WI38 (cell line): Measurements from ENCODE around the gene CFAP221.

Experiments
- H3K4me3 ChIP-seq: 2 replicates; pipeline ENCODE4 v1.5.1; 2011; ENCODE audit warnings: low read depth, mild to moderate bottlenecking, control low read depth, low read length
- TF ChIP-seq, protein P1 (sequence below): IDR thresholded peaks from 2 replicates; pipeline ENCODE4 v1.5.1; 2012; ENCODE audit warnings: low read depth, mild to moderate bottlenecking, control low read depth, low read length

Gene CFAP221

DNA sequence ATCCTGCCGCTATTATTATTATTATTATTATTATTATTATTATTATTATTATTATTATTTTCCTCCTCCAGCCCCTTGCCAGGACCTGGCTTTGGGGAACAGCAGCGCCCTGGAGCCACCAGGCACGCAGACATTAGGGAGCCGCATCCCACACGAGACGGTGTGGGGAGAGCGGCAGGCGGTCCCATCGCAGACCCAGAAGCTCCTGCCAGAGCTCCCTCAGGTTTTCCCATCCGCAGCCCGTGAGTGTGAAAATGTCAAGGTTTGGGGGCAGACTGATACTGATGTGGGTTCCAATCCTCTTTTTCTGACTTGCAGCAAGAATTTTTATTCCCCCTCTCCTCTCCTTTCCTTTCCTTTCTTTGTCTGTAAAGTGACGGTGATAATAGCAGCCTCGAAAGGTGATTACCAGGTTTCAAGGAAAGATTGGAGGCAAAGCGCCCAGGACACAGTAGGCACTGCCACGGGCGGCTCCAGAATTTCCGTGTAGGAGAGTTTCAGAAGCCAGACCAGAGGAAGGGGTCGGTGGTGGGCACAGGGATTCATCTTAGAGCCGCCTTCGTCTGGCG is 20.8 kb upstream of the CFAP221 start:
- TF ChIP-seq, protein P1, sequence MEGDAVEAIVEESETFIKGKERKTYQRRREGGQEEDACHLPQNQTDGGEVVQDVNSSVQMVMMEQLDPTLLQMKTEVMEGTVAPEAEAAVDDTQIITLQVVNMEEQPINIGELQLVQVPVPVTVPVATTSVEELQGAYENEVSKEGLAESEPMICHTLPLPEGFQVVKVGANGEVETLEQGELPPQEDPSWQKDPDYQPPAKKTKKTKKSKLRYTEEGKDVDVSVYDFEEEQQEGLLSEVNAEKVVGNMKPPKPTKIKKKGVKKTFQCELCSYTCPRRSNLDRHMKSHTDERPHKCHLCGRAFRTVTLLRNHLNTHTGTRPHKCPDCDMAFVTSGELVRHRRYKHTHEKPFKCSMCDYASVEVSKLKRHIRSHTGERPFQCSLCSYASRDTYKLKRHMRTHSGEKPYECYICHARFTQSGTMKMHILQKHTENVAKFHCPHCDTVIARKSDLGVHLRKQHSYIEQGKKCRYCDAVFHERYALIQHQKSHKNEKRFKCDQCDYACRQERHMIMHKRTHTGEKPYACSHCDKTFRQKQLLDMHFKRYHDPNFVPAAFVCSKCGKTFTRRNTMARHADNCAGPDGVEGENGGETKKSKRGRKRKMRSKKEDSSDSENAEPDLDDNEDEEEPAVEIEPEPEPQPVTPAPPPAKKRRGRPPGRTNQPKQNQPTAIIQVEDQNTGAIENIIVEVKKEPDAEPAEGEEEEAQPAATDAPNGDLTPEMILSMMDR: no peak
- no peak overlapping the region for H3K4me3 ChIP-seq

GRCh38 chr2:119523952-119524694 is 20.1 kb upstream of the CFAP221 start, which contains the start of gene SCTR:
SCTR (minus strand) TSS chr2:119524483; CDS start chr2:119524226, 257 bp downstream.
- no peak within 1 kb of the TSS for H3K4me3 ChIP-seq
- TF ChIP-seq, protein P1: no peak

GRCh38 chr2:119525614-119526013 is 18.6 kb upstream of the CFAP221 start:
- TF ChIP-seq, protein P1: no peak
- H3K4me3 ChIP-seq: no peak overlapping the region

DNA sequence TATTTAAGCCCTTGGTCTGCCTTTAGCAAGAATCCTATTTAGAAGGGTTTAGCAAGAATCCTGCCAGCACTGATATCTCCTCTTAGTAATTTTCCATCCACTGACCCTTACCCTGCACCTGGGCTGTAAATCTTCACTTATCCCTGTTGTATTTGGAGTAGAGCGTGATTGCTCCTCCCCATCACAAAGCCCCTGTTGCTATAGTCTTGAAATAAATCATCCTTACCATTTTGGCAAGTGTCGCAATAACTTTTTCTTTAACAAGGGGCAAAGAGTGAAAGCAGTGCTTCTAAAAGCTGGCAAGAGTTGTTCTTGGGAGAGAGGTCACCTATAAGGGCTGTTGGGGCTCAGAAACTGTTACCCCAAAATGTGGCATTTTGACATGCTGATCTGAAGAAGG is 16.2 kb upstream of the CFAP221 start:
- H3K4me3 ChIP-seq: no peak overlapping the region
- TF ChIP-seq, protein P1: no peak

GRCh38 chr2:119531292-119531691 is 13.0 kb upstream of the CFAP221 start:
- TF ChIP-seq, protein P1: no peak
- H3K4me3 ChIP-seq: no peak overlapping the region

DNA sequence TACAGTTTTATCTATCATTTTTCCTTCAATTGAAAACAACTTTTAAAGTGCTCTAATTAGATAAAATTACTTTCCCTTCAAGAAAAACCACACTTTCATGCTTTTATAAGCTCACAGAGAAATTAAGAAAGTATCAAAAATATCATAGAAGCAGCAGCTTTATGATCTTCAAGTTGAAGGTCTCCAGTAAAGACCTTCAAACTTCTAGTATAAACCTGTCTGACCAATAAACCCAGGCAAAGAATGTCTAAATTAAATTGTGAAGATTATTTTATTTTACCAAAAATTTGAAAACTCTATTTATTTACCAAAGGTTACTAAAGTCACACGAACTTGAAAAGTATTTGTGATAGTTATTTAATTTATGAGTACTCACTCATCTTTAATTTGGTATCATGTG is 10.7 kb upstream of the CFAP221 start:
- TF ChIP-seq, protein P1: no peak
- H3K4me3 ChIP-seq: no peak overlapping the region

DNA sequence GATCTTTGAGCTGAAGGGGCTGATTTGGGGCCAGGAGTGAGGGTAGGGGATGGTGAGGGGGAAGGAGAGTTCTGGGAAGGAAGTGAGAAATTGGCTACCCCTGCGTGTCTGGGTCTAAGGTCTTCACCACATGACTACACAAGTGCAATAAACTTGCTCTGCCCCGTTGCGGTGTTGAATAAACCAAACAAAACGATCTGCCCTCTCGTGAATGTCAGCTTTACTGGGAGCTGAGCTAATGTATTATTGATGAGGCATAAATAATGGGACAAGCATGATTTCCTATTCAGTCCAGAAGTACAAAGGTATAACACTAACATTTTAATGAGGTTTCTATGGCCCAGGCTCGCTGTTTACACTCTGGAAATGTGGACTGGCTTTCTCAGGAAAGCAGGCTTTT is 8.0 kb upstream of the CFAP221 start:
- H3K4me3 ChIP-seq: no peak overlapping the region
- TF ChIP-seq, protein P1: no peak
